HCT116 (cell line): ENCODE results near the gene CDKL1. TPM values are rescaled to one million over a fixed set of nuclear protein-coding genes. Genes with fewer than 3 reads are reported as not detected.

Experiments
- ATAC-seq: fragments of 200-7000 bp; cut with Tn5 transposase; 2 replicates; pipeline ENCODE4 v1.9.1; 2020; ENCODE audit warnings: mild to moderate bottlenecking, moderate library complexity
- BruUV-seq: library from RNA; stranded (reverse); fragments of 400-500 nt; replicated peaks from 2 replicates; lab custom pipeline; 2021; lab: Mats Ljungman, UMichigan
- CTCF ChIA-PET: fragments of 300-600 bp; sonication (Branson Sonifier 250); formaldehyde crosslinking; loops from one replicate; lab custom pipeline; 2021; ENCODE audit warnings: antibody characterized with exemption; lab: Charles Lee
- POLR2A ChIA-PET: fragments of 300-600, 350-600 bp; sonication (Branson Sonifier 250); formaldehyde crosslinking; loops from one replicate; lab custom pipeline; 2021; ENCODE audit warnings: antibody characterized with exemption; lab: Charles Lee
- RAD21 ChIA-PET, 2 experiments: fragments of 300-600 bp; sonication (Branson Sonifier 250); formaldehyde crosslinking; loops; one replicate each; lab custom pipeline; 2023; ENCODE audit warnings: low total read pairs in 2 of 2; ENCODE audit not compliant: uncharacterized antibody in 2 of 2, unreplicated experiment in 2 of 2, low non-redundant PET in 1 of 2; lab: Charles Lee
- DNase-seq: peaks from one replicate; pipeline ENCODE4 v3.0.0-alpha.2; 2010; ENCODE audit warnings: low read depth, low spot score
- H2AFZ ChIP-seq: fragments of 200-600 bp; shearing (Covaris generic), sonication (generic); 2 replicates; pipeline ENCODE4 v1.6.1; 2017; ENCODE audit warnings: low read depth, mixed run types, mixed read lengths, antibody characterized with exemption, low read length; ENCODE audit not compliant: poor library complexity, severe bottlenecking
- H3K27ac ChIP-seq: 2 replicates; pipeline ENCODE4 v1.5.1; 2012; ENCODE audit warnings: low read depth, low read length
- H3K27me3 ChIP-seq: fragments of 200-600 bp; sonication (generic); 2 replicates; pipeline ENCODE4 v1.6.1; 2016; ENCODE audit warnings: mixed run types, low read length, mixed read lengths; ENCODE audit not compliant: insufficient read depth
- H3K36me3 ChIP-seq, 2 experiments: fragments of 200-500 bp in 1 of 2; fragments of 200-600 bp in 1 of 2; sonication (Bioruptor generic) in 1 of 2; sonication (generic) in 1 of 2; 2 replicates each; pipeline versions ENCODE4 v1.5.1 to v1.6.1; 2014 to 2016; ENCODE audit warnings: low read length in 2 of 2, inconsistent platforms in 1 of 2, mixed read lengths in 1 of 2, mixed run types in 1 of 2; ENCODE audit not compliant: insufficient read depth in 2 of 2, control insufficient read depth in 1 of 2
- H3K4me1 ChIP-seq, 2 experiments: fragments of 200-600 bp in 1 of 2; sonication (generic) in 1 of 2; 2 replicates each; pipeline versions ENCODE4 v1.5.1 to v1.6.1; 2012 to 2017; ENCODE audit warnings: low read length in 2 of 2, inconsistent platforms in 1 of 2, mild to moderate bottlenecking in 1 of 2, mixed read lengths in 1 of 2, mixed run types in 1 of 2, moderate library complexity in 1 of 2; ENCODE audit not compliant: insufficient read depth in 2 of 2, control insufficient read depth in 1 of 2
- H3K4me2 ChIP-seq: fragments of 200-600 bp; sonication (generic); 2 replicates; pipeline ENCODE4 v1.6.1; 2017; ENCODE audit warnings: mixed run types, low read length, mixed read lengths
- H3K4me3 ChIP-seq, 2 experiments: fragments of 200-600 bp in 1 of 2; sonication (generic) in 1 of 2; replicated peaks in 1 of 2; 2 replicates each; pipeline ENCODE4 v1.5.1; 2011 to 2016; ENCODE audit warnings: low read length in 2 of 2, control low read depth in 1 of 2, low read depth in 1 of 2, mild to moderate bottlenecking in 1 of 2, mixed read lengths in 1 of 2, mixed run types in 1 of 2
- H3K79me2 ChIP-seq: fragments of 200-600 bp; sonication (generic); 2 replicates; pipeline ENCODE4 v1.6.1; 2017; ENCODE audit warnings: mild to moderate bottlenecking, mixed run types, low read length, moderate library complexity, mixed read lengths; ENCODE audit not compliant: insufficient read depth
- H3K9ac ChIP-seq: fragments of 200-600 bp; sonication (generic); 2 replicates; pipeline ENCODE4 v1.6.1; 2016; ENCODE audit warnings: low read length, mixed read lengths
- H3K9me2 ChIP-seq: fragments of 200-600 bp; sonication (generic), shearing (Covaris generic); 2 replicates; pipeline ENCODE4 v1.6.1; 2017; ENCODE audit warnings: mixed run types, mild to moderate bottlenecking, moderate library complexity; ENCODE audit not compliant: insufficient read depth
- H3K9me3 ChIP-seq, 2 experiments: fragments of 200-500 bp in 1 of 2; fragments of 200-600 bp in 1 of 2; sonication (Bioruptor generic) in 1 of 2; sonication (generic) in 1 of 2; 2 replicates each; pipeline ENCODE4 v1.6.1; 2014 to 2017; ENCODE audit warnings: low read length in 2 of 2, mixed read lengths in 2 of 2, inconsistent platforms in 1 of 2, low read depth in 1 of 2, mild to moderate bottlenecking in 1 of 2, mixed run types in 1 of 2, moderate library complexity in 1 of 2; ENCODE audit not compliant: control insufficient read depth in 1 of 2, insufficient read depth in 1 of 2
- H4K20me1 ChIP-seq: fragments of 200-600 bp; sonication (generic), shearing (Covaris generic); 2 replicates; pipeline ENCODE4 v1.6.1; 2017; ENCODE audit warnings: mixed run types, mild to moderate bottlenecking, moderate library complexity; ENCODE audit not compliant: insufficient read depth
- CBX3 ChIP-seq: IDR thresholded peaks from 2 replicates; pipeline ENCODE4 v1.6.1; 2012; ENCODE audit warnings: low read depth
- EGR1 ChIP-seq: IDR thresholded peaks from 2 replicates; pipeline ENCODE4 v1.6.1; 2012; ENCODE audit warnings: low read depth
- ELF1 ChIP-seq: IDR thresholded peaks from 2 replicates; pipeline ENCODE4 v1.6.1; 2012; ENCODE audit warnings: low read depth, borderline replicate concordance
- EZH2 ChIP-seq: fragments of 200-600 bp; sonication (generic); IDR thresholded peaks from 2 replicates; pipeline ENCODE4 v1.6.1; 2017; ENCODE audit warnings: antibody characterized with exemption, mixed run types
- EZH2phosphoT487 ChIP-seq: fragments of 200-600 bp; IDR thresholded peaks from 2 replicates; pipeline ENCODE4 v1.6.1; 2018; ENCODE audit warnings: antibody characterized with exemption, borderline replicate concordance
- JUND ChIP-seq: IDR thresholded peaks from 2 replicates; pipeline ENCODE4 v1.6.1; 2012
- POLR2A ChIP-seq: IDR thresholded peaks from 2 replicates; pipeline ENCODE4 v1.7.0; 2011; ENCODE audit warnings: borderline replicate concordance; ENCODE audit not compliant: insufficient read depth, insufficient read length; ENCODE audit errors: extremely low read depth
- POLR2AphosphoS5 ChIP-seq: IDR thresholded peaks from 2 replicates; pipeline ENCODE4 v1.6.1; 2011; ENCODE audit warnings: mild to moderate bottlenecking, low read depth, low read length, moderate library complexity
- RAD21 ChIP-seq: IDR thresholded peaks from 2 replicates; pipeline ENCODE4 v1.6.1; 2012; ENCODE audit warnings: low read depth, mild to moderate bottlenecking
- SIN3A ChIP-seq: IDR thresholded peaks from 2 replicates; pipeline ENCODE4 v1.6.1; 2012; ENCODE audit warnings: low read depth
- TCF7L2 ChIP-seq: IDR thresholded peaks from 2 replicates; pipeline ENCODE4 v1.7.0; 2011; ENCODE audit warnings: borderline replicate concordance, inconsistent platforms; ENCODE audit not compliant: insufficient read depth, insufficient read length; ENCODE audit errors: extremely low read depth
- ZFX ChIP-seq: fragments of 450-650 bp; IDR thresholded peaks from 2 replicates; pipeline ENCODE4 v1.6.1; 2017
- ZNF274 ChIP-seq: fragments of 200-500 bp; sonication (Bioruptor generic); IDR thresholded peaks from 2 replicates; pipeline ENCODE4 v1.6.1; 2014; ENCODE audit warnings: mild to moderate bottlenecking, low read depth, low read length, inconsistent platforms
- intact Hi-C: fragments of 100-400 bp; cut with micrococcal nuclease; formaldehyde crosslinking; loops from 2 replicates; pipeline ENCODE4 v1.10.0; 2022
- total RNA-seq: library from RNA; stranded (reverse); gene quantifications from one replicate; pipeline ENCODE4 v1.2.1, GENCODE V29; 2021; ENCODE audit not compliant: unreplicated experiment

The CDKL1 gene
- total RNA-seq, 1 experiment from 2014 or later = 7.1 TPM

DNA sequence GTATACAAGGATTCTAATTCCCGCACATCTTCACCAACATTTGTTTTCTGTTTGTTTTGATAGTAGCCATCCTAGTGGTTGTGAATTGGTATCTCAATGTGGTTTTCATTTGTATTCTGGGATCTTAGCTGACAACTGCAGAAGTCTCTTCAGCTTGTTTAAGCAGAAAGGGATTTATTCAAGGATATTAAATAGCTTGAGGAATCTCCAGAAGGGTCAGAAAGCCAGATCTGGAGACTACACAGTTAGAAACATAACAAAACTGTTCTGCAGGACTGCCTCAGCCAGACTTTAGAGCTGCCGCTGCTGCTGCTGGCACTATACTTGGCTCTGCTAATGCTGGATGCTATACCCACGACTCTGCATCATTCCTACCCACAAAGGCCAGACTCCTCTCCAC lies 13.4 kb upstream of the CDKL1 start:
- Histone ChIP-seq H3K4me3 (no peak overlapping the region), H3K4me1 (no peaks in the 10 kb centered on the region), H3K79me2 (no peaks in the 10 kb centered on the region), H3K9ac (no peak overlapping the region), H3K27ac (no peak overlapping the region), H3K9me3 (no peaks in the 10 kb centered on the region), H3K36me3 (no peaks in the 10 kb centered on the region), H2AFZ (no peak overlapping the region), H3K27me3 (no peaks in the 10 kb centered on the region)
- ChIA-PET POLR2A (no interaction called here), RAD21 (no interaction called here), CTCF (no interaction called here)
- intact Hi-C loops = no loop called here
- BruUV-seq = no TSS peak
- DNase-seq = no peak
- no peak for TF ChIP-seq POLR2A
- TF ChIP-seq TCF7L2 = no peak
- no peak for TF ChIP-seq SIN3A
- no peak for TF ChIP-seq EGR1
- no peak for TF ChIP-seq RAD21
- TF ChIP-seq POLR2AphosphoS5 = no peak
- TF ChIP-seq JUND = no peak
- no peak for TF ChIP-seq CBX3
- TF ChIP-seq EZH2phosphoT487 = no peak
- TF ChIP-seq, all 23 proteins: peak for 0
- ATAC-seq = no peak
- Histone ChIP-seq H3K9me2 (no peaks in the 10 kb centered on the region), H3K4me2 (no peak overlapping the region), H4K20me1 (no peaks in the 10 kb centered on the region)

DNA sequence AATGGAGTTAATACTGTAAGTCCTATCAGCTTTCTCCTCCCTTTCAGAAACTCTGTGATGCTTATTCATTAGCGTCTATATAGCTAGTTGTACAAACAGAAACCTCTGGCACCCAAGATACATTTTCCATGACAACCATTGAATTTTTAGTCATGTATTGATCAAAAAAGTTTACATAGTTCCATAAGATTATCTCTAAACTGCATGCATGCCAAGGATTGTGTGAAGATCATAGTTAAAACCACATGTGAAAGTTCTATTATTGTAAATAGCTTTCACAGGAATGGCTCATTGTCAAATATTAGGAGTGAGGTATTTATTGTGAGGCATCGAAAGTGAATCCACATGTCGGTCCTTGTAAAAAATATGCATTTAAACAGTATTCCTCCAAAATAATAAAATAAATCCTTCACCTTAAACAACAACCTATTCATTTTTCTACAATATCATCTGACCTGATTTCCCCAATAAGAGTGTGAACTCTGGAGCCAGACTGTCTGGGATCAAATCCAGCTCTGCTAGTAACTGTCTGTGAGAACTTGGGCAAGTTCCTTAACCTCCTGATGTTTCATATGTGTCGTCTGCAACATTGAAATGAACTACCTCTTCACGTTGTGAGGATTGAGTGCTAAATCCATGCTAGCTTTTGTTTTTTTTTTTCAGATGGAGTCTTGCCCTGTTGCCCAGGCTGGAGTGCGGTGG lies 10.6 kb upstream of the CDKL1 start:
- no peak overlapping the region for H3K9ac ChIP-seq
- ChIA-PET CTCF (no interaction called here), RAD21 (no interaction called here), POLR2A (no interaction called here)
- H3K27ac ChIP-seq = no peak overlapping the region
- no peak overlapping the region for H3K4me3 ChIP-seq
- ATAC-seq (no peak), DNase-seq (no peak)
- intact Hi-C loops = no loop called here
- BruUV-seq = no TSS peak
- no peak overlapping the region for H3K4me2 ChIP-seq
- H4K20me1 ChIP-seq = no peaks in the 10 kb centered on the region
- H3K9me3 ChIP-seq = no peaks in the 10 kb centered on the region
- no peaks in the 10 kb centered on the region for H3K79me2 ChIP-seq
- H2AFZ ChIP-seq = no peak overlapping the region
- no peaks in the 10 kb centered on the region for H3K9me2 ChIP-seq
- peaks cover 0 to 4% of the 10 kb centered on the region in 2 experiments; a peak in 1 of 4 replicates for H3K4me1 ChIP-seq
- H3K27me3 ChIP-seq = no peaks in the 10 kb centered on the region
- H3K36me3 ChIP-seq = no peaks in the 10 kb centered on the region
- TF ChIP-seq ELF1 = no peak
- TF ChIP-seq EZH2 = no peak
- TF ChIP-seq ZFX = no peak
- TF ChIP-seq EZH2phosphoT487 = no peak
- TF ChIP-seq ZNF274 = no peak
